HepG2 (cell line): ENCODE data around the gene SELPLG. TPM values are rescaled to one million over a fixed set of nuclear protein-coding genes. Genes with fewer than 3 reads are reported as not detected.

ENCODE experiments used
- ATAC-seq: fragments of 200-7000 bp; cut with Tn5 transposase; 3 replicates; pipeline ENCODE4 v1.9.1; 2020; ENCODE audit warnings: mild to moderate bottlenecking, moderate library complexity
- BruUV-seq: library from RNA; stranded (reverse); fragments of 400-500 nt; replicated peaks from 2 replicates; lab custom pipeline; 2021; lab: Mats Ljungman, UMichigan
- CTCF ChIA-PET: fragments of 300-600 bp; formaldehyde crosslinking; extraction: SDS; loops from one replicate; lab custom pipeline; 2021; ENCODE audit warnings: low total read pairs, inconsistent platforms, low intra/inter-chr PET ratio; lab: Yijun Ruan, JAX
- POLR2A ChIA-PET: fragments of 350-600 bp; sonication (Branson Sonifier 250); formaldehyde crosslinking; loops from one replicate; lab custom pipeline; 2020; ENCODE audit warnings: antibody characterized with exemption, inconsistent platforms; lab: Yijun Ruan, JAX
- DNase-seq: peaks from one replicate; pipeline ENCODE4 v3.0.0-alpha.2; 2015; ENCODE audit warnings: low spot score
- FAIRE-seq: peaks from 3 replicates; lab custom pipeline; 2011; peaks lifted over from hg19 to GRCh38; lab: Jason Lieb, UNC
- H2AFZ ChIP-seq: one replicate; pipeline ENCODE4 v1.6.1; 2011; ENCODE audit warnings: low read length, inconsistent platforms
- H3K27ac ChIP-seq: fragments of 300-600 bp; 3 replicates; pipeline ENCODE4 v1.8.0; 2011; ENCODE audit warnings: mixed run types, mild to moderate bottlenecking, mixed read lengths, low read length, inconsistent platforms; ENCODE audit not compliant: insufficient read depth; ENCODE audit errors: extremely low read length
- H3K27me3 ChIP-seq, 2 experiments: fragments of 200-600 bp in 1 of 2; 2 replicates in 1 of 2; 3 replicates in 1 of 2; pipeline versions ENCODE4 v1.6.0 to v1.8.0; 2011; ENCODE audit warnings: low read length in 2 of 2, mild to moderate bottlenecking in 2 of 2, moderate library complexity in 2 of 2, inconsistent platforms in 1 of 2; ENCODE audit not compliant: insufficient read depth in 2 of 2, control insufficient read depth in 1 of 2
- H3K36me3 ChIP-seq, 2 experiments: fragments of 200-600 bp in 1 of 2; replicated peaks in 1 of 2; 2 replicates in 1 of 2; 3 replicates in 1 of 2; pipeline versions ENCODE4 v1.5.1 to v1.8.0; 2011; ENCODE audit warnings: low read length in 2 of 2, inconsistent platforms in 1 of 2; ENCODE audit not compliant: insufficient read depth in 2 of 2, control insufficient read depth in 1 of 2
- H3K4me1 ChIP-seq: 2 replicates; pipeline ENCODE4 v1.5.1; 2012; ENCODE audit warnings: low read length, inconsistent platforms; ENCODE audit not compliant: insufficient read depth
- H3K4me2 ChIP-seq: 2 replicates; pipeline ENCODE4 v1.6.0; 2011; ENCODE audit warnings: low read depth, low read length, inconsistent platforms
- H3K4me3 ChIP-seq, 3 experiments: fragments of 200-600 bp in 1 of 3; sonication (generic), shearing (Covaris generic) in 1 of 3; replicated peaks in 1 of 3; 2 replicates each; pipeline ENCODE4 v1.5.1; 2011 to 2016; ENCODE audit warnings: low read length in 3 of 3, inconsistent platforms in 2 of 3, low read depth in 2 of 3, mild to moderate bottlenecking in 2 of 3, control low read depth in 1 of 3, mixed read lengths in 1 of 3; ENCODE audit not compliant: insufficient read depth in 1 of 3
- H3K79me2 ChIP-seq: one replicate; pipeline ENCODE4 v1.6.1; 2011; ENCODE audit warnings: low read length, inconsistent platforms; ENCODE audit not compliant: insufficient read depth
- H3K9ac ChIP-seq: 2 replicates; pipeline ENCODE4 v1.6.0; 2011; ENCODE audit warnings: mild to moderate bottlenecking, low read depth, low read length, inconsistent platforms; ENCODE audit not compliant: insufficient read depth
- H3K9me3 ChIP-seq: 2 replicates; pipeline ENCODE4 v1.5.1; 2012; ENCODE audit warnings: mild to moderate bottlenecking, low read length
- H4K20me1 ChIP-seq: 2 replicates; pipeline ENCODE4 v1.6.0; 2011; ENCODE audit warnings: inconsistent platforms, mild to moderate bottlenecking, low read length, moderate library complexity; ENCODE audit not compliant: insufficient read depth
- NR2F6 ChIP-seq, 2 experiments: IDR thresholded peaks; 2 replicates each; pipeline ENCODE4 v1.6.1; 2016; ENCODE audit warnings: antibody characterized with exemption in 1 of 2, mild to moderate bottlenecking in 1 of 2
- ZNF512B ChIP-seq: sonication (generic); formaldehyde crosslinking; IDR thresholded peaks from 2 replicates; pipeline ENCODE4 v1.5.1; 2020; ENCODE audit warnings: missing genetic modification reagents, mild to moderate bottlenecking, borderline replicate concordance
- WGBS: methylation state at CpG from one replicate; pipeline ENCODE4 v1.1.6; 2017; ENCODE audit warnings: low lambda C conversion rate; 5-methylcytosine and 5-hydroxymethylcytosine counted together
- in situ Hi-C: cut with HindIII; loops from 2 replicates; pipeline ENCODE4 v1.10.0; 2017; ENCODE audit warnings: low pct_unique_long_range_greater_than_20kb; ENCODE audit not compliant: extremely low pct_ligation_motif_present
- intact Hi-C: fragments of 100-400 bp; cut with micrococcal nuclease; formaldehyde crosslinking; loops from one replicate; pipeline ENCODE4 v1.10.0; 2022; ENCODE audit not compliant: unreplicated experiment
- polyA plus RNA-seq, 8 experiments: library from polyadenylated mRNA; depleted of rRNA in 3 of 8; stranded (reverse) in 7 of 8; unstranded in 1 of 8; fragments of >200 nt; fragmentation: Illumina TruSeq in 4 of 8; extraction: Trizol in 4 of 8; gene quantifications; 2 replicates each; pipeline versions ENCODE4 v1.2.1 to v1.2.3, GENCODE V29; 2011 to 2016; ENCODE audit warnings: low read depth in 4 of 8, missing spikeins in 1 of 8, mixed read lengths in 1 of 8; ENCODE audit not compliant: insufficient read depth in 1 of 8
- total RNA-seq, 5 experiments: library from RNA; depleted of rRNA; stranded (reverse); fragments of >200 nt; fragmentation: Illumina TruSeq; extraction: Trizol; gene quantifications; 2 replicates each; pipeline ENCODE4 v1.2.3, GENCODE V29; 2016; ENCODE audit warnings: low read depth in 1 of 5
- TF ChIP-seq, protein P1 (sequence below): sonication (generic); formaldehyde crosslinking; IDR thresholded peaks from 2 replicates; pipeline ENCODE4 v1.4.0; 2020; ENCODE audit warnings: missing genetic modification reagents

Gene SELPLG
- total and polyA plus RNA-seq, 2 of the 13 experiments (the other 11 are each of a cell fraction or from before 2014, with no cell fraction given) = 0.12 TPM; not detected in 1

DNA sequence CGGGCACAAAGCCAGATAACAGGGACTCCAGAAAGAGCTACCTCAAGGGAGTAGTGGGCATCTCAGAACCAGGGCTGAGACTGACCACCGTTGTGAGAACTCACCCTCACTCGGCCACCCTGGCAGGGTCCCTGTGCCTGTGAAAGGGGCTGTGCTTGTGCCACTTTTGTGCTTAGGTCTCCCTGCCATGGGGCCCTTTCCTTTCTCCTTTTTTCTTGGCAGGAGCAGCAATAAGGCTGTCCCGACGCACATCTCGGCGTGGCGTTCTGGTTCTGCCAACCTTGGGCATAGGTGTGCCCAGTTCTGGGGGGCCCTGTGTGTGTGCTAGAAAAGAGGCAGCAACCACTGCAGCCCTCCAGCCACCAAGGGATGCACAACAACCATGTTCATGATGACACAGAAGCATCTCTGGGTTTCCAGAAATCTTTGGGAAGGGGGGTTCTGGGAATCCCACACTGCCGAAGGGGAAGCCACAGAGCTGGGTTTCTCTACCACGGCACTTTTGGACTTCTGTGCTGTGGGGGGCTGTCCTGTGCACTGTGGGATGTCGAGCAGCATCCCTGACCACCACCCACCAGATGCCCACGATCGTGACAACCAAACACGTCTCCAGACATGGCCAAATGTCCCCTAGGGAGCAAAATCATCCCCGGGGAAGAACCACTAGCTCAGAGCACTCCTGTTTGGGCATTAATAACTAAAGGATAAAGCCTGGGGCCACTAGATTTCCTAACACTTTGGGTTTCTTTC, 22.7 kb downstream of the SELPLG start (continued):
- no peak for TF ChIP-seq ZNF512B (CRISPR knock-in tag)
- TF ChIP-seq, all 625 proteins: peak for 0

- in situ Hi-C loops = no loop called here
- ATAC-seq (no peak), DNase-seq (no peak), FAIRE-seq (no peak)
- Histone ChIP-seq H3K4me2 (no peak overlapping the region), H3K4me1 (peaks cover 20% of the 10 kb centered on the region), H3K27me3 (peaks cover 0 to 22% of the 10 kb centered on the region in 2 experiments; a peak in 4 of 5 replicates), H3K36me3 (no peaks in the 10 kb centered on the region), H3K27ac (no peak overlapping the region), H3K9me3 (no peaks in the 10 kb centered on the region), H4K20me1 (no peaks in the 10 kb centered on the region), H2AFZ (no peak overlapping the region), H3K9ac (no peak overlapping the region), H3K4me3 (no peak overlapping the region), H3K79me2 (no peaks in the 10 kb centered on the region)
- CTCF ChIA-PET = no interaction called here
- TF ChIP-seq NR2F6 (IDR thresholded peaks at IDR 0.05) (no peak), NR2F6 (CRISPR knock-in tag; IDR thresholded peaks at IDR 0.05) (no peak)
- TF ChIP-seq, protein P1, sequence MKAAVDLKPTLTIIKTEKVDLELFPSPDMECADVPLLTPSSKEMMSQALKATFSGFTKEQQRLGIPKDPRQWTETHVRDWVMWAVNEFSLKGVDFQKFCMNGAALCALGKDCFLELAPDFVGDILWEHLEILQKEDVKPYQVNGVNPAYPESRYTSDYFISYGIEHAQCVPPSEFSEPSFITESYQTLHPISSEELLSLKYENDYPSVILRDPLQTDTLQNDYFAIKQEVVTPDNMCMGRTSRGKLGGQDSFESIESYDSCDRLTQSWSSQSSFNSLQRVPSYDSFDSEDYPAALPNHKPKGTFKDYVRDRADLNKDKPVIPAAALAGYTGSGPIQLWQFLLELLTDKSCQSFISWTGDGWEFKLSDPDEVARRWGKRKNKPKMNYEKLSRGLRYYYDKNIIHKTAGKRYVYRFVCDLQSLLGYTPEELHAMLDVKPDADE (CRISPR knock-in tag) = no peak
- 28% methylated on average over 8 of the region's 8 CpGs for WGBS
- no TSS peak for BruUV-seq
- intact Hi-C loops = no loop called here
- POLR2A ChIA-PET = no interaction called here
Measured at GRCh38 chr12:108610336-108610815, 23.3 kb downstream of the SELPLG start.
